Jurkat, Clone E6-1 (cell line): ENCODE data around the gene TAF4.
A peak's percentile ranks its signal among the peaks of the same experiment; 100 is the strongest.
"Not testable (repeated sequence)": the region's sequence is repeated elsewhere in the genome, so short reads cannot be mapped to it uniquely, and the experiment has no call there.

Experiments
- DNase-seq: peaks from one replicate; pipeline ENCODE4 v3.0.0-alpha.2; 2011; ENCODE audit warnings: low read depth, low spot score
- H3K4me3 ChIP-seq: 2 replicates; pipeline ENCODE4 v1.5.1; 2011; ENCODE audit warnings: mild to moderate bottlenecking, low read length, control low read depth, moderate library complexity

Gene TAF4

GRCh38 chr20:61990484-61990883 lies 75.2 kb downstream of the TAF4 start:
- DNase-seq, result no peak
- H3K4me3 ChIP-seq, result no peak overlapping the region

- DNase-seq, result no peak
- H3K4me3 ChIP-seq, result no peak overlapping the region
Observed at GRCh38 chr20:61989741-61990140, 75.9 kb downstream of the TAF4 start.

- no peak for DNase-seq
- no peak overlapping the region for H3K4me3 ChIP-seq
Observed at GRCh38 chr20:61988665-61989064, 77.0 kb downstream of the TAF4 start.

- no peak for DNase-seq
- H3K4me3 ChIP-seq, result no peak overlapping the region
Observed at GRCh38 chr20:61986762-61987321, 78.8 kb downstream of the TAF4 start.

GRCh38 chr20:61985096-61985495 lies 80.6 kb downstream of the TAF4 start:
- no peak overlapping the region for H3K4me3 ChIP-seq
- no peak for DNase-seq

GRCh38 chr20:61984431-61984830 lies 81.2 kb downstream of the TAF4 start:
- not testable (repeated sequence) for H3K4me3 ChIP-seq, DNase-seq

- no peak for DNase-seq
- H3K4me3 ChIP-seq, result no peak overlapping the region
Observed at GRCh38 chr20:61983965-61984364, 81.7 kb downstream of the TAF4 start.

- H3K4me3 ChIP-seq, result no peak overlapping the region
- no peak for DNase-seq
Observed at GRCh38 chr20:61982951-61983315, 82.7 kb downstream of the TAF4 start.

- peak; percentile 60 for DNase-seq
- no peak overlapping the region for H3K4me3 ChIP-seq
Observed at GRCh38 chr20:61982191-61982950, 83.3 kb downstream of the TAF4 start.

GRCh38 chr20:61981691-61982090 lies 84.0 kb downstream of the TAF4 start:
- not testable (repeated sequence) for H3K4me3 ChIP-seq, DNase-seq

- no peak for DNase-seq
- no peak overlapping the region for H3K4me3 ChIP-seq
Observed at GRCh38 chr20:61980647-61981583, 84.8 kb downstream of the TAF4 start.

- DNase-seq, result no peak
- no peak overlapping the region for H3K4me3 ChIP-seq
Observed at GRCh38 chr20:61979701-61980635, 85.7 kb downstream of the TAF4 start.

- no peak for DNase-seq
Observed at GRCh38 chr20:61979090-61979489, 86.6 kb downstream of the TAF4 start.

GRCh38 chr20:61978491-61978890 lies 87.2 kb downstream of the TAF4 start:
- DNase-seq, result no peak
- no peak overlapping the region for H3K4me3 ChIP-seq

More at GRCh38 chr20:61979090-61979489, 86.6 kb downstream of the TAF4 start:
- H3K4me3 ChIP-seq, result no peak overlapping the region

GRCh38 chr20:61977419-61977786 lies 88.3 kb downstream of the TAF4 start:
- DNase-seq, result no peak
- H3K4me3 ChIP-seq, result no peak overlapping the region

- DNase-seq, result no peak
- H3K4me3 ChIP-seq, result no peak overlapping the region
Observed at GRCh38 chr20:61976644-61977418, 88.8 kb downstream of the TAF4 start.

- no peak overlapping the region for H3K4me3 ChIP-seq
- DNase-seq, result no peak
Observed at GRCh38 chr20:61976263-61976643, 89.4 kb downstream of the TAF4 start.

GRCh38 chr20:61975407-61976129 lies 90.1 kb downstream of the TAF4 start:
- no peak for DNase-seq
- no peak overlapping the region for H3K4me3 ChIP-seq
